ENCODE measurements around the gene OR51L1.

The OR51L1 gene

DNA sequence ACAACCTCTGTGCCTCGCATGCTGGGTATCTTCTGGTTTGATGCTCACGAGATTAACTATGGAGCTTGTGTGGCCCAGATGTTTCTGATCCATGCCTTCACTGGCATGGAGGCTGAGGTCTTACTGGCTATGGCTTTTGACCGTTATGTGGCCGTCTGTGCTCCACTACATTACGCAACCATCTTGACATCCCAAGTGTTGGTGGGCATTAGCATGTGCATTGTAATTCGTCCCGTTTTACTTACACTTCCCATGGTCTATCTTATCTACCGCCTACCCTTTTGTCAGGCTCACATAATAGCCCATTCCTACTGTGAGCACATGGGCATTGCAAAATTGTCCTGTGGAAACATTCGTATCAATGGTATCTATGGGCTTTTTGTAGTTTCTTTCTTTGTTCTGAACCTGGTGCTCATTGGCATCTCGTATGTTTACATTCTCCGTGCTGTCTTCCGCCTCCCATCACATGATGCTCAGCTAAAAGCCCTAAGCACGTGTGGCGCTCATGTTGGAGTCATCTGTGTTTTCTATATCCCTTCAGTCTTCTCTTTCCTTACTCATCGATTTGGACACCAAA is 52.2 kb downstream of the OR51L1 start:
- DNase-seq, result no peak
